ENCODE measurements around the gene ADAMTS9.

DNA sequence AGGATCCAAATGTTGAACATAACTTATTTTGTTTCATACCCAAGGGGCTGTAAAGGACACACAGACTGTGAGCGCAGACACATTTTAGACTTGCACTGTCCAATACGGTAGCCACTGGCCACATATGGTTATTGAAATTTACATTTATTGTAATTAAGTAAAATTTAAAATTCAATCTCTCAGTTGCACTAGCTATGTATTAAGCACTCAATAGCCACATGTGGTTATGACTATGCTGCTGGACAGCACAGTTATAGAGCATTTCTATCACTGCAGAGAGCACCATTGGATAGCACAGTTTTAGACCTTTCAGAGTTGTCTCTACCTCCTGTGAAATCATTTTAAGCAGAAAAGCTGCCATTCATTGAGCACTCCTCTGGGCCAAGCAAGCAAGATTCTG is 204.3 kb downstream of the ADAMTS9 start:
- TF ChIP-seq ZNF274 (IDR thresholded peaks at IDR 0.05; ENCODE audit: low read depth, low read length) (no peak), YY1 (IDR thresholded peaks at IDR 0.05; ENCODE audit: insufficient read depth, insufficient read length) (no peak), SUZ12 (IDR thresholded peaks at IDR 0.05; ENCODE audit: extremely low read depth, insufficient read depth, insufficient read length) (no peak)
